Fibroblast of pulmonary artery (primary cell): ENCODE data around the gene RAB20.

Experiments
- DNase-seq: peaks from one replicate; pipeline ENCODE4 v3.0.0-alpha.2; 2010; ENCODE audit warnings: low read depth
- H3K4me3 ChIP-seq: replicated peaks from 2 replicates; pipeline ENCODE4 v1.5.1; 2011; ENCODE audit warnings: low read depth, mild to moderate bottlenecking, control low read depth, low read length, moderate library complexity
- CTCF ChIP-seq: IDR thresholded peaks from 2 replicates; pipeline ENCODE4 v1.5.1; 2011; ENCODE audit warnings: mild to moderate bottlenecking, control low read depth, low read length, inconsistent platforms; ENCODE audit errors: missing control alignments

The RAB20 gene

GRCh38 chr13:110511509-110512181 lies 49.9 kb downstream of the RAB20 start:
- no peak overlapping the region for H3K4me3 ChIP-seq
- TF ChIP-seq CTCF: no peak

GRCh38 chr13:110509971-110510786 lies 51.3 kb downstream of the RAB20 start:
- no peak for TF ChIP-seq CTCF
- H3K4me3 ChIP-seq: no peak overlapping the region
- DNase-seq: no peak

More at GRCh38 chr13:110511509-110512181, 49.9 kb downstream of the RAB20 start:
- no peak for DNase-seq

GRCh38 chr13:110509478-110509926 lies 52.0 kb downstream of the RAB20 start:
- TF ChIP-seq CTCF: no peak
- no peak overlapping the region for H3K4me3 ChIP-seq
- DNase-seq: no peak

GRCh38 chr13:110507678-110508381 lies 53.7 kb downstream of the RAB20 start:
- H3K4me3 ChIP-seq: no peak overlapping the region
- TF ChIP-seq CTCF: peak; percentile 7
- no peak for DNase-seq

GRCh38 chr13:110506859-110507566 lies 54.5 kb downstream of the RAB20 start:
- TF ChIP-seq CTCF: no peak
- no peak overlapping the region for H3K4me3 ChIP-seq
- DNase-seq: peak; percentile 70

GRCh38 chr13:110506396-110506795 lies 55.1 kb downstream of the RAB20 start:
- no peak overlapping the region for H3K4me3 ChIP-seq
- TF ChIP-seq CTCF: no peak
- no peak for DNase-seq
